ENCODE measurements around the gene PRSS57. TPM values are rescaled to one million over a fixed set of nuclear protein-coding genes. Genes with fewer than 3 reads are reported as not detected.

The PRSS57 gene
- total and polyA plus RNA-seq, 2 of the 8 experiments (the other 6 are each of a cell fraction or from before 2014, with no cell fraction given), result not detected

- H3K56ac ChIP-seq (replicated peaks; ENCODE audit: insufficient read length, low read depth, low read length), result no peak overlapping the region
- H3K27ac ChIP-seq (ENCODE audit: low read depth, low read length), result no peak overlapping the region
- no peak for FAIRE-seq
- no peak overlapping the region for H4K91ac ChIP-seq (replicated peaks; ENCODE audit: insufficient read length, low read length)
- H2AK5ac ChIP-seq (ENCODE audit: low read depth, low read length), result no peak overlapping the region
- H3K79me1 ChIP-seq (ENCODE audit: low read depth, low read length), result peaks cover 18% of the 10 kb centered on the region
- H3K79me2 ChIP-seq (ENCODE audit: control insufficient read depth in 1 of 2, insufficient read depth in 2 of 2, low read length in 2 of 2), result peaks cover 55 to 98% of the 10 kb centered on the region in 2 experiments
- H3K36me3 ChIP-seq (ENCODE audit: control insufficient read depth in 2 of 4, insufficient read depth in 4 of 4, low read length in 3 of 4), result peaks cover 0 to 14% (median 3%) of the 10 kb centered on the region in 4 experiments; a peak in 5 of 8 replicates
- H3K9me3 ChIP-seq (ENCODE audit: insufficient read depth in 2 of 2, low read depth in 1 of 2, low read length in 1 of 2), result no peaks in the 10 kb centered on the region
- CTCF ChIA-PET (ENCODE audit: partially characterized antibody), result interaction anchor here (1.9 kb wide), 1 partner anchor 29 kb away, joined by 10 read pairs; no protein-coding TSS in a partner anchor
- H4K20me1 ChIP-seq (replicated peaks in 1 of 2; ENCODE audit: control insufficient read depth in 1 of 2, insufficient read depth in 2 of 2, low read length in 2 of 2), result peaks cover 60 to 64% of the 10 kb centered on the region in 2 experiments
- peak overlapping the region in 1 of 4 experiments; percentile 41; a peak in 1 of 7 replicates for H3K9ac ChIP-seq (replicated peaks in 1 of 4; ENCODE audit: extremely low read depth in 1 of 4, low read depth in 3 of 4, low read length in 3 of 4)
- POLR2A ChIA-PET (ENCODE audit: partially characterized antibody), result interaction anchor here (0.6 to 2.0 kb wide), 7 partner anchors 9 to 156 kb away, joined by 3 to 9 read pairs (median 3); no protein-coding TSS in a partner anchor
- H2BK20ac ChIP-seq (ENCODE audit: low read length), result no peak overlapping the region
- no peak overlapping the region for H3K4me2 ChIP-seq (ENCODE audit: insufficient read depth in 1 of 2, low read depth in 2 of 2, low read length in 2 of 2)
- H2BK15ac ChIP-seq (ENCODE audit: low read length), result no peak overlapping the region
- H2BK5ac ChIP-seq (ENCODE audit: low read depth, low read length), result no peak overlapping the region
- H3K4ac ChIP-seq (replicated peaks; ENCODE audit: insufficient read length, low read depth, low read length), result no peak overlapping the region
- no peak overlapping the region for H2AFZ ChIP-seq (ENCODE audit: low read length)
- 97% methylated on average over 42 of the region's 43 CpGs; no CpG with 5 or more reads in 1 of the 2 experiments for WGBS, 2 experiments (ENCODE audit: extremely low coverage in 1 of 2, insufficient coverage in 1 of 2, insufficient read length in 1 of 2, insufficient replicate concordance in 2 of 2, low coverage in 1 of 2, low lambda C conversion rate in 2 of 2, missing lambda C conversion rate in 1 of 2)
- H3K4me3 ChIP-seq (ENCODE audit: extremely low read depth in 1 of 4, insufficient read depth in 2 of 4, low read depth in 3 of 4, low read length in 4 of 4), result no peak overlapping the region
- no peak overlapping the region for H2BK12ac ChIP-seq (ENCODE audit: low read depth, low read length)
- no peaks in the 10 kb centered on the region for H3K27me3 ChIP-seq (replicated peaks in 1 of 4; ENCODE audit: control insufficient read depth in 3 of 4, extremely low read depth in 1 of 4, insufficient read depth in 3 of 4, low read length in 3 of 4)
- H3K4me1 ChIP-seq (replicated peaks in 1 of 4; ENCODE audit: control insufficient read depth in 3 of 4, insufficient read depth in 4 of 4, low read length in 3 of 4), result peaks cover 0 to 11% (median 5%) of the 10 kb centered on the region in 4 experiments; a peak in 5 of 7 replicates
- DNase-seq (ENCODE audit: low read depth in 1 of 2, low spot score in 2 of 2), result no peak
- H2BK120ac ChIP-seq (replicated peaks; ENCODE audit: low read depth, low read length), result no peak overlapping the region
- no peak overlapping the region for H3K23ac ChIP-seq (ENCODE audit: insufficient read length)
- H3K18ac ChIP-seq (ENCODE audit: extremely low read depth, low read length), result no peak overlapping the region
- no peak overlapping the region for H3K14ac ChIP-seq (ENCODE audit: insufficient read length)
- H3K23me2 ChIP-seq (ENCODE audit: low read depth, low read length), result peaks cover under 1% of the 10 kb centered on the region; the same call in 1 of the 2 replicates
- H4K5ac ChIP-seq (ENCODE audit: insufficient read length, low read depth, low read length), result no peak overlapping the region
- no peak overlapping the region for H4K8ac ChIP-seq (ENCODE audit: extremely low read depth, insufficient read depth, low read length)
- no peak for TF ChIP-seq TCF12 (IDR thresholded peaks at IDR 0.05; ENCODE audit: low read depth, low read length)
- TF ChIP-seq SP2 (IDR thresholded peaks at IDR 0.05; ENCODE audit: low read length), result no peak
- no peak for TF ChIP-seq CBX8 (IDR thresholded peaks at IDR 0.05; ENCODE audit: borderline replicate concordance, low read depth, low read length)
- no peak for TF ChIP-seq USF2 (IDR thresholded peaks at IDR 0.05; ENCODE audit: low read length)
- no peak for TF ChIP-seq TAF7 (optimal IDR thresholded peaks at IDR 0.05; ENCODE audit: borderline replicate concordance, low read depth, low read length)
- TF ChIP-seq BRCA1 (IDR thresholded peaks at IDR 0.05; ENCODE audit: low read depth, low read length), result no peak
- TF ChIP-seq POLR2A (IDR thresholded peaks at IDR 0.05; ENCODE audit: control extremely low read depth in 1 of 2, low read depth in 2 of 2, low read length in 2 of 2), result no peak
- TF ChIP-seq BACH1 (IDR thresholded peaks at IDR 0.05; ENCODE audit: low read length), result no peak
- TF ChIP-seq RNF2 (IDR thresholded peaks at IDR 0.05; ENCODE audit: borderline replicate concordance, low read depth, low read length, missing control alignments, poor library complexity, severe bottlenecking), result no peak
- TF ChIP-seq POLR2AphosphoS5 (IDR thresholded peaks at IDR 0.05; ENCODE audit: low read depth, low read length), result no peak
- TF ChIP-seq EZH2 (IDR thresholded peaks at IDR 0.05; ENCODE audit: low read depth, low read length, severe bottlenecking), result no peak
These were observed 38.3 kb downstream of the PRSS57 start for GRCh38 chr19:656751-657559.

Measured in H1 (cell line).